Measurements from ENCODE around the gene TNNC2. TPM values are rescaled to one million over a fixed set of nuclear protein-coding genes. Genes with fewer than 3 reads are reported as not detected.

Gene TNNC2
- total RNA-seq, 1 experiment from 2014 or later: not detected

- Histone ChIP-seq H3K4me2 (peak overlapping the region; percentile 83), H3K27me3 (ENCODE audit: insufficient read depth, low read depth) (no peaks in the 10 kb centered on the region), H3K79me2 (ENCODE audit: low read depth) (peaks cover 25% of the 10 kb centered on the region), H3K4me1 (replicated peaks; ENCODE audit: insufficient read depth) (peaks cover 26% of the 10 kb centered on the region), H3K9me3 (ENCODE audit: insufficient read depth, low read depth) (no peaks in the 10 kb centered on the region), H3F3A (ENCODE audit: insufficient read depth, low read depth) (peaks cover 3% of the 10 kb centered on the region; the same call in 1 of the 2 replicates), H3K9me2 (ENCODE audit: insufficient read depth) (no peaks in the 10 kb centered on the region), H3K27ac (no peak overlapping the region), H2AFZ (peak overlapping the region; percentile 95), H4K20me1 (ENCODE audit: insufficient read depth) (no peaks in the 10 kb centered on the region), H3K4me3 (peak overlapping the region; percentile 86), H3K36me3 (ENCODE audit: low read depth) (no peaks in the 10 kb centered on the region)
- no peak for DNase-seq
- ChIA-PET POLR2A (ENCODE audit: unreplicated experiment) (no interaction called here), CTCF (no interaction called here)
- intact Hi-C loops (cut with micrococcal nuclease; ENCODE audit: unreplicated experiment): loop anchor here (2.0 kb wide), 1 partner anchor 23 kb away; the partner anchor contains the start of gene ZSWIM1
- no peak for TF ChIP-seq EZH2 (IDR thresholded peaks at IDR 0.05; ENCODE audit: low read depth)
- TF ChIP-seq, protein P1, sequence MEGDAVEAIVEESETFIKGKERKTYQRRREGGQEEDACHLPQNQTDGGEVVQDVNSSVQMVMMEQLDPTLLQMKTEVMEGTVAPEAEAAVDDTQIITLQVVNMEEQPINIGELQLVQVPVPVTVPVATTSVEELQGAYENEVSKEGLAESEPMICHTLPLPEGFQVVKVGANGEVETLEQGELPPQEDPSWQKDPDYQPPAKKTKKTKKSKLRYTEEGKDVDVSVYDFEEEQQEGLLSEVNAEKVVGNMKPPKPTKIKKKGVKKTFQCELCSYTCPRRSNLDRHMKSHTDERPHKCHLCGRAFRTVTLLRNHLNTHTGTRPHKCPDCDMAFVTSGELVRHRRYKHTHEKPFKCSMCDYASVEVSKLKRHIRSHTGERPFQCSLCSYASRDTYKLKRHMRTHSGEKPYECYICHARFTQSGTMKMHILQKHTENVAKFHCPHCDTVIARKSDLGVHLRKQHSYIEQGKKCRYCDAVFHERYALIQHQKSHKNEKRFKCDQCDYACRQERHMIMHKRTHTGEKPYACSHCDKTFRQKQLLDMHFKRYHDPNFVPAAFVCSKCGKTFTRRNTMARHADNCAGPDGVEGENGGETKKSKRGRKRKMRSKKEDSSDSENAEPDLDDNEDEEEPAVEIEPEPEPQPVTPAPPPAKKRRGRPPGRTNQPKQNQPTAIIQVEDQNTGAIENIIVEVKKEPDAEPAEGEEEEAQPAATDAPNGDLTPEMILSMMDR (conservative IDR thresholded peaks at IDR 0.05): no peak
- BruUV-seq (replicated peaks): no TSS peak
Measured at GRCh38 chr20:45857882-45858216, 30.7 kb upstream of the TNNC2 start.

- peak within 1 kb of the TSS; percentile 83 for H3K4me2 ChIP-seq
- intact Hi-C loops (cut with micrococcal nuclease; ENCODE audit: unreplicated experiment): loop anchor here (2.0 kb wide), 1 partner anchor 24 kb away; the partner anchor contains the start of gene ZSWIM1
- no peaks in the 10 kb centered on the region for H3K27me3 ChIP-seq (ENCODE audit: insufficient read depth, low read depth)
- peak within 1 kb of the TSS; percentile 95 for H2AFZ ChIP-seq
- H3K4me1 ChIP-seq (replicated peaks; ENCODE audit: insufficient read depth): peaks cover 26% of the 10 kb centered on the region
- no peaks in the 10 kb centered on the region for H3K9me2 ChIP-seq (ENCODE audit: insufficient read depth)
- peak; percentile 97 to 100 for DNase-seq
- no TSS peak for BruUV-seq (replicated peaks)
- no peaks in the 10 kb centered on the region for H3K9me3 ChIP-seq (ENCODE audit: insufficient read depth, low read depth)
- peak within 1 kb of the TSS; percentile 86 for H3K4me3 ChIP-seq
- H4K20me1 ChIP-seq (ENCODE audit: insufficient read depth): no peaks in the 10 kb centered on the region
- 0 out of 2 replicates have a peak, but pooled peaks cover 3% of the 10 kb centered on the region for H3F3A ChIP-seq (ENCODE audit: insufficient read depth, low read depth)
- TF ChIP-seq, protein P1 (conservative IDR thresholded peaks at IDR 0.05): no peak
- TF ChIP-seq EZH2 (IDR thresholded peaks at IDR 0.05; ENCODE audit: low read depth): no peak
- H3K36me3 ChIP-seq (ENCODE audit: low read depth): no peaks in the 10 kb centered on the region
- H3K79me2 ChIP-seq (ENCODE audit: low read depth): peaks cover 25% of the 10 kb centered on the region
- CTCF ChIA-PET: no interaction called here
- H3K27ac ChIP-seq: no peak within 1 kb of the TSS
- POLR2A ChIA-PET (ENCODE audit: unreplicated experiment): interaction anchor here (1.1 kb wide), 1 partner anchor 10 kb away, joined by 4 read pairs; no protein-coding TSS in a partner anchor
Measured at GRCh38 chr20:45857114-45857881, 30.2 kb upstream of the TNNC2 start, which contains the start of the genes ACOT8 and ZSWIM3. TSS of gene ACOT8 (minus strand) at chr20:45857392. CDS start at chr20:45857315, 77 bp downstream. TSS of gene ZSWIM3 (plus strand) at chr20:45857614. CDS start at chr20:45857826, 212 bp downstream.

- Histone ChIP-seq H3K36me3 (ENCODE audit: low read depth) (no peaks in the 10 kb centered on the region), H3K27ac (no peak overlapping the region), H3K4me2 (no peak overlapping the region), H3F3A (ENCODE audit: insufficient read depth, low read depth) (no peaks in the 10 kb centered on the region), H3K9me2 (ENCODE audit: insufficient read depth) (no peaks in the 10 kb centered on the region), H3K9me3 (ENCODE audit: insufficient read depth, low read depth) (no peaks in the 10 kb centered on the region), H3K27me3 (ENCODE audit: insufficient read depth, low read depth) (no peaks in the 10 kb centered on the region), H2AFZ (no peak overlapping the region), H3K79me2 (ENCODE audit: low read depth) (peaks cover 25% of the 10 kb centered on the region), H3K4me3 (no peak overlapping the region), H4K20me1 (ENCODE audit: insufficient read depth) (no peaks in the 10 kb centered on the region), H3K4me1 (replicated peaks; ENCODE audit: insufficient read depth) (peaks cover 21% of the 10 kb centered on the region)
- POLR2A ChIA-PET (ENCODE audit: unreplicated experiment): interaction anchor here (0.7 kb wide), 1 partner anchor 31 kb away, joined by 8 read pairs; no protein-coding TSS in a partner anchor
- intact Hi-C loops (cut with micrococcal nuclease; ENCODE audit: unreplicated experiment): no loop called here
- TF ChIP-seq EZH2 (IDR thresholded peaks at IDR 0.05; ENCODE audit: low read depth): no peak
- TF ChIP-seq, protein P1 (conservative IDR thresholded peaks at IDR 0.05): no peak
- CTCF ChIA-PET: no interaction called here
- DNase-seq: no peak
- no TSS peak for BruUV-seq (replicated peaks)
Measured at GRCh38 chr20:45853484-45853883, 26.4 kb upstream of the TNNC2 start.
